Endodermal cell (in vitro differentiated cells): Measurements from ENCODE around the gene PIK3C3. TPM values are rescaled to one million over a fixed set of nuclear protein-coding genes. Genes with fewer than 3 reads are reported as not detected.
A peak's percentile ranks its signal among the peaks of the same experiment; 100 is the strongest.

Source experiments
- DNase-seq: peaks from one replicate; pipeline ENCODE4 v3.0.0-alpha.2; 2017
- H3K27ac ChIP-seq: 2 replicates; pipeline ENCODE4 v1.5.1; 2013; ENCODE audit warnings: mild to moderate bottlenecking, low read depth, low read length, moderate library complexity
- H3K27me3 ChIP-seq: 2 replicates; pipeline ENCODE4 v1.6.1; 2013; ENCODE audit warnings: mild to moderate bottlenecking, low read length, moderate library complexity; ENCODE audit not compliant: insufficient read depth, control insufficient read depth, poor library complexity, severe bottlenecking
- H3K36me3 ChIP-seq: 2 replicates; pipeline ENCODE4 v1.7.0; 2013; ENCODE audit warnings: mild to moderate bottlenecking, low read length, moderate library complexity; ENCODE audit not compliant: control insufficient read depth, insufficient read depth
- H3K4me1 ChIP-seq: one replicate; pipeline ENCODE4 v1.7.0; 2013; ENCODE audit warnings: low read length; ENCODE audit not compliant: control insufficient read depth, insufficient read depth
- H3K4me3 ChIP-seq: 2 replicates; pipeline ENCODE4 v1.5.1; 2013; ENCODE audit warnings: mild to moderate bottlenecking, low read length, moderate library complexity
- H3K9ac ChIP-seq: 2 replicates; pipeline ENCODE4 v1.6.1; 2013; ENCODE audit warnings: mild to moderate bottlenecking, low read length, moderate library complexity; ENCODE audit not compliant: poor library complexity, severe bottlenecking; ENCODE audit errors: extremely low read depth
- H3K9me3 ChIP-seq: 2 replicates; pipeline ENCODE4 v1.6.1; 2013; ENCODE audit warnings: mild to moderate bottlenecking, low read length, moderate library complexity; ENCODE audit not compliant: control insufficient read depth
- H3K27ac Mint-ChIP-seq: 2 replicates; pipeline ENCODE4 v1.8.0; 2020; ENCODE audit warnings: mixed read lengths
- H3K27me3 Mint-ChIP-seq: 2 replicates; pipeline ENCODE4 v1.8.0; 2021; ENCODE audit warnings: mild to moderate bottlenecking, mixed read lengths; ENCODE audit not compliant: insufficient read depth
- H3K36me3 Mint-ChIP-seq: 2 replicates; pipeline ENCODE4 v1.8.0; 2020; ENCODE audit warnings: low read depth, mixed read lengths
- H3K4me1 Mint-ChIP-seq: 2 replicates; pipeline ENCODE4 v1.8.0; 2020; ENCODE audit warnings: mixed read lengths
- H3K4me3 Mint-ChIP-seq: 2 replicates; pipeline ENCODE4 v1.8.0; 2020; ENCODE audit warnings: mild to moderate bottlenecking, moderate library complexity, mixed read lengths
- H3K9me3 Mint-ChIP-seq: 2 replicates; pipeline ENCODE4 v1.8.0; 2020; ENCODE audit warnings: mild to moderate bottlenecking, mixed read lengths
- WGBS, 2 experiments: methylation state at CpG; one replicate each; pipeline versions ENCODE4 v1.1.5 to v1.1.7; 2013; ENCODE audit warnings: missing lambda C conversion rate in 2 of 2, mixed read lengths in 1 of 2; ENCODE audit not compliant: insufficient coverage in 1 of 2, insufficient read length in 1 of 2; 5-methylcytosine and 5-hydroxymethylcytosine counted together
- total RNA-seq, 2 donors: library from RNA; stranded (reverse); fragmentation: NEBNext Ultra II Directional in 1 of 2; extraction: Animal tissue kit (Norgen Biotek cat#: 25700) in 1 of 2; gene quantifications; 2 replicates in 1 of 2; 3 replicates in 1 of 2; pipeline ENCODE4 v1.2.1, GENCODE V29; 2021
- TF ChIP-seq, protein P1 (sequence below): fragments of 200-600 bp; sonication (generic); conservative IDR thresholded peaks from 2 replicates; pipeline ENCODE4 v1.5.0; 2021; ENCODE audit warnings: antibody characterized with exemption, mild to moderate bottlenecking

Gene PIK3C3
- total RNA-seq, 2 donors from 2014 or later, result 47.0 to 64.8 TPM

DNA sequence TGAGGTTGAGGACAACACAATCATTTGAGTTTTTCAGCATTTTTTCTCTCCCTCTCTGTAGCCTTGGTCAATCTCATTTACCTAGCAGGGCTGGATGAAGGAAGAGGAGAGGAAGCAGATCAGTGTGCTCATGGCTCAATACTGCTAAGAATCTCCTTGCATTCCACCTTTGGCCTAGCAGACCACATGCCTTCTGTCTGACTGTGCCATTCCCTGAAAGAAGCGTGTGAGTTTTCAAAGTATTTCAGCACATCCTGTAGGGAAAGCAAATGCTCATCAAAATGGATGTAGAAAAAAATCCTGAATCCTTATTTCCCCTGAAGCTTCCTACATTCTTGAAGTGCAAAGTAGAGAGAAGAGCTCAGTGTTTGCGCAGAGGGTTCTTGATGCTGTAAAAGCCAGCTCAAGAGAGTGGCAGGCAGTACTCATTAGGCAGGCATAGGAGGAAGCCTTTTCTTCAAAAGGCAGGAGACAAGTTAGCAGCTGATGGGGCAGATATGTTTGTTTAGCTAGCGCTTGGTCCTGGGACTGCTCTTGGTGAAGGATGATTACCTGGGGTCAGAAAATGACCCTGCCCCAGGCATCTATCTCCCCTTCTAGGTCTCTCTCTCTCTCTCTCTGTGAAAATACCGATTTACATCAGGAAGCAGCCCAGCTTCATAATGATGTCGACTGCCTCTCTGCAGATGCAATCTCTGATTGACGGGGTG lies 14.4 kb upstream of the PIK3C3 start:
- H3K36me3 ChIP-seq, result no peaks in the 10 kb centered on the region
- no peaks in the 10 kb centered on the region for H3K9me3 ChIP-seq
- no peaks in the 10 kb centered on the region for H3K27me3 ChIP-seq
- 84 to 94% methylated on average over 3 to 6 of the region's 6 CpGs for WGBS, 2 experiments
- Mint-ChIP-seq H3K9me3 (no peaks in the 10 kb centered on the region), H3K36me3 (no peaks in the 10 kb centered on the region), H3K4me1 (peaks cover 21% of the 10 kb centered on the region), H3K27ac (peak overlapping the region; percentile 76), H3K4me3 (no peak overlapping the region), H3K27me3 (peaks cover 2% of the 10 kb centered on the region)
- H3K4me1 ChIP-seq, result peaks cover 5% of the 10 kb centered on the region
- H3K9ac ChIP-seq, result no peak overlapping the region
- DNase-seq, result peak; percentile 58
- TF ChIP-seq, protein P1, sequence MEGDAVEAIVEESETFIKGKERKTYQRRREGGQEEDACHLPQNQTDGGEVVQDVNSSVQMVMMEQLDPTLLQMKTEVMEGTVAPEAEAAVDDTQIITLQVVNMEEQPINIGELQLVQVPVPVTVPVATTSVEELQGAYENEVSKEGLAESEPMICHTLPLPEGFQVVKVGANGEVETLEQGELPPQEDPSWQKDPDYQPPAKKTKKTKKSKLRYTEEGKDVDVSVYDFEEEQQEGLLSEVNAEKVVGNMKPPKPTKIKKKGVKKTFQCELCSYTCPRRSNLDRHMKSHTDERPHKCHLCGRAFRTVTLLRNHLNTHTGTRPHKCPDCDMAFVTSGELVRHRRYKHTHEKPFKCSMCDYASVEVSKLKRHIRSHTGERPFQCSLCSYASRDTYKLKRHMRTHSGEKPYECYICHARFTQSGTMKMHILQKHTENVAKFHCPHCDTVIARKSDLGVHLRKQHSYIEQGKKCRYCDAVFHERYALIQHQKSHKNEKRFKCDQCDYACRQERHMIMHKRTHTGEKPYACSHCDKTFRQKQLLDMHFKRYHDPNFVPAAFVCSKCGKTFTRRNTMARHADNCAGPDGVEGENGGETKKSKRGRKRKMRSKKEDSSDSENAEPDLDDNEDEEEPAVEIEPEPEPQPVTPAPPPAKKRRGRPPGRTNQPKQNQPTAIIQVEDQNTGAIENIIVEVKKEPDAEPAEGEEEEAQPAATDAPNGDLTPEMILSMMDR, result no peak
- no peak overlapping the region for H3K27ac ChIP-seq
- no peak overlapping the region for H3K4me3 ChIP-seq

DNA sequence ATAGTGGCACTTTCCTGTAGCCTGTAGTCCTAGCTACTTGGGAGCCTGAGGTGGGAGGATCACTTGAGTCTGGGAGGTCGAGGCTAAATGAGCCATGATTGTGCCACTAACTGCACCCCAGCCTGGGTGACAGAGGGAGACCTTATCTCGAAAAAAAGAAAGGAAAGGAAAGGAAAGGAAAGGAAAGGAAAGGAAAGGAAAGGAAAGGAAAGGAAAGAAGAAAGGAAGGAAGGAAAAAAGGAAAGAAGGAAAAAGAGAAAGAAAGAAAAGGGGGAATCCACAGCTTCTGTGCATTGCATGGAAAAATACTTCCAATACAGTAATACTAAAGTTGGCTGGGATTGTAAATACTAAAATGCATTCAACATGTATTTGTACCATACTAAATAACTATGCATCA lies 12.8 kb upstream of the PIK3C3 start:
- H3K27me3 Mint-ChIP-seq, result peaks cover 2% of the 10 kb centered on the region

DNA sequence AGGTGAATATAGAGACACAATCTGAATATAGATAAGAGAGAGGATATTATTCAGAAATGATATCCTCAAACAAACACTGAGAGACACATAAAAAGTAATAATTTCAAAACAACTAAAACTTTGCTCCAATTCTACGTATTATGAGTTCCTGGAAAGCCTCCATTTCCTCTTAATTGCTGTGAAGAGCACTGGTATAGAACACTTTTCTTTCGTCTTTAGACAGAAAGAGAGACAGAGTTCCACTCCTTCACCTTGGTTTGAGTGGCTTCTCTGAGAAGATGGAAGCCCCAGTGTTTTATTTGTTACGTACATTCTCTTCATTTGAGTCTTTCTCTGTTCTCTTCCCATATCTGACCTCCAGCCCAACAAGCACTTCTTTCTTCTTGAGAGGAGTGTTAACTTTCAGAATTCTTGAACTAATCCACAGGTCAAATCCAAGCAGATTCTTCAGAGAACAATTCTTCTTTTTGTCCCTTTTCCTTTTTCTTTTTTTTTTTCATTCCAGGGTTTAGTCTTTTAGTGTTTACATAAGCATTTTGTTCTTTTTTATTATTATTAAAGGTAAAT lies 6.4 kb upstream of the PIK3C3 start:
- H3K36me3 Mint-ChIP-seq, result no peaks in the 10 kb centered on the region
- H3K4me3 Mint-ChIP-seq, result no peak overlapping the region
- no peaks in the 10 kb centered on the region for H3K9me3 Mint-ChIP-seq
- H3K27ac Mint-ChIP-seq, result no peak overlapping the region
- Histone ChIP-seq H3K27me3 (peaks cover 8% of the 10 kb centered on the region), H3K27ac (no peak overlapping the region), H3K36me3 (no peaks in the 10 kb centered on the region), H3K9ac (no peak overlapping the region), H3K4me3 (no peak overlapping the region), H3K9me3 (no peaks in the 10 kb centered on the region), H3K4me1 (no peaks in the 10 kb centered on the region)
- 91 to 96% methylated on average over 3 of the region's 3 CpGs for WGBS, 2 experiments
- TF ChIP-seq, protein P1, result no peak
- H3K27me3 Mint-ChIP-seq, result peaks cover 6% of the 10 kb centered on the region
- H3K4me1 Mint-ChIP-seq, result peaks cover 4% of the 10 kb centered on the region
- DNase-seq, result no peak

More for the DNA sequence above, 12.8 kb upstream of the PIK3C3 start:
- Histone ChIP-seq H3K9ac (no peak overlapping the region), H3K36me3 (no peaks in the 10 kb centered on the region), H3K4me1 (peaks cover 5% of the 10 kb centered on the region), H3K4me3 (no peak overlapping the region), H3K27ac (no peak overlapping the region), H3K9me3 (no peaks in the 10 kb centered on the region), H3K27me3 (no peaks in the 10 kb centered on the region)
- no peaks in the 10 kb centered on the region for H3K36me3 Mint-ChIP-seq
- H3K9me3 Mint-ChIP-seq, result no peaks in the 10 kb centered on the region
- H3K4me1 Mint-ChIP-seq, result peaks cover 17% of the 10 kb centered on the region
- no peak overlapping the region for H3K27ac Mint-ChIP-seq
- TF ChIP-seq, protein P1, result no peak
- 84 to 92% methylated on average over 2 of the region's 2 CpGs for WGBS, 2 experiments
- H3K4me3 Mint-ChIP-seq, result no peak overlapping the region
- DNase-seq, result no peak
